SK-N-SH (cell line): ENCODE results near the gene SSNA1. TPM values are rescaled to one million over a fixed set of nuclear protein-coding genes. Genes with fewer than 3 reads are reported as not detected.

ENCODE experiments used
- CTCF ChIA-PET: fragments of 300-600, 350-600 bp; formaldehyde crosslinking; extraction: SDS; loops from one replicate; lab custom pipeline; 2021; lab: Yijun Ruan, JAX
- POLR2A ChIA-PET: fragments of 350-600 bp; sonication (Branson Sonifier 250); formaldehyde crosslinking; extraction: SDS; loops from one replicate; lab custom pipeline; 2020; ENCODE audit warnings: antibody characterized with exemption, inconsistent platforms; lab: Yijun Ruan, JAX
- DNase-seq: peaks from one replicate; pipeline ENCODE4 v3.0.0; 2012
- H2AFZ ChIP-seq: fragments of 200-600 bp; sonication (generic); 2 replicates; pipeline ENCODE4 v1.8.1; 2016; ENCODE audit warnings: antibody characterized with exemption, mild to moderate bottlenecking, low read depth
- H3F3A ChIP-seq: fragments of 200-600 bp; sonication (generic); replicated peaks from 2 replicates; pipeline ENCODE3; 2016; ENCODE audit warnings: antibody characterized with exemption, mild to moderate bottlenecking; ENCODE audit not compliant: insufficient read depth
- H3K27ac ChIP-seq, 2 experiments: fragments of 200-500 bp in 1 of 2; fragments of 200-600 bp in 1 of 2; sonication (Bioruptor generic) in 1 of 2; sonication (generic), shearing (Covaris generic) in 1 of 2; 2 replicates each; pipeline versions ENCODE4 v1.5.1 to v1.6.1; 2014 to 2016; ENCODE audit warnings: low read depth in 2 of 2, inconsistent platforms in 1 of 2, low read length in 1 of 2, mild to moderate bottlenecking in 1 of 2, mixed read lengths in 1 of 2
- H3K27me3 ChIP-seq: fragments of 200-600 bp; sonication (generic), shearing (Covaris generic); 2 replicates; pipeline ENCODE4 v1.6.1; 2016; ENCODE audit warnings: mixed run types; ENCODE audit not compliant: insufficient read depth
- H3K36me3 ChIP-seq, 2 experiments: fragments of 200-500 bp in 1 of 2; fragments of 200-600 bp in 1 of 2; sonication (Bioruptor generic) in 1 of 2; sonication (generic) in 1 of 2; replicated peaks in 1 of 2; 2 replicates each; pipeline versions ENCODE3 to v1.5.1; 2014 to 2016; ENCODE audit warnings: low read length in 1 of 2, mild to moderate bottlenecking in 1 of 2; ENCODE audit not compliant: insufficient read depth in 2 of 2, control insufficient read depth in 1 of 2
- H3K4me1 ChIP-seq, 2 experiments: fragments of 200-500 bp in 1 of 2; fragments of 200-600 bp in 1 of 2; sonication (Bioruptor generic) in 1 of 2; sonication (generic), shearing (Covaris generic) in 1 of 2; 2 replicates each; pipeline versions ENCODE4 v1.5.1 to v1.6.1; 2014 to 2016; ENCODE audit warnings: low read depth in 1 of 2, low read length in 1 of 2, mixed run types in 1 of 2; ENCODE audit not compliant: insufficient read depth in 2 of 2, control insufficient read depth in 1 of 2
- H3K4me2 ChIP-seq: fragments of 200-600 bp; sonication (generic), shearing (Covaris generic); 2 replicates; pipeline ENCODE4 v1.6.1; 2017; ENCODE audit warnings: mixed run types
- H3K4me3 ChIP-seq, 2 experiments: fragments of 200-500 bp in 1 of 2; fragments of 200-600 bp in 1 of 2; sonication (Bioruptor generic) in 1 of 2; sonication (generic), shearing (Covaris generic) in 1 of 2; 2 replicates each; pipeline versions ENCODE4 v1.5.1 to v1.8.1; 2014 to 2016; ENCODE audit warnings: low read depth in 2 of 2, inconsistent platforms in 1 of 2, low read length in 1 of 2, mild to moderate bottlenecking in 1 of 2, mixed read lengths in 1 of 2, moderate library complexity in 1 of 2
- H3K79me2 ChIP-seq: fragments of 200-600 bp; sonication (generic); 2 replicates; pipeline ENCODE4 v1.8.1; 2017; ENCODE audit warnings: mild to moderate bottlenecking; ENCODE audit not compliant: insufficient read depth
- H3K9ac ChIP-seq: fragments of 200-600 bp; sonication (generic); 2 replicates; pipeline ENCODE4 v1.6.1; 2017; ENCODE audit warnings: mixed run types
- H3K9me2 ChIP-seq: fragments of 200-600 bp; sonication (generic); 2 replicates; pipeline ENCODE4 v1.6.1; 2017; ENCODE audit warnings: mixed run types
- H3K9me3 ChIP-seq: fragments of 200-600 bp; sonication (generic); 2 replicates; pipeline ENCODE4 v1.6.1; 2017; ENCODE audit warnings: mixed run types, mild to moderate bottlenecking, moderate library complexity
- H4K20me1 ChIP-seq: fragments of 200-600 bp; sonication (generic); 2 replicates; pipeline ENCODE4 v1.6.1; 2017; ENCODE audit warnings: mild to moderate bottlenecking, mixed run types; ENCODE audit not compliant: insufficient read depth
- FOSL2 ChIP-seq: IDR thresholded peaks from 2 replicates; pipeline ENCODE4 v1.4.0; 2012; ENCODE audit warnings: low read depth, mild to moderate bottlenecking, moderate library complexity, borderline replicate concordance
- GATA2 ChIP-seq: sonication (generic); formaldehyde crosslinking; IDR thresholded peaks from 2 replicates; pipeline ENCODE4 v1.5.0; 2020; ENCODE audit warnings: mild to moderate bottlenecking, missing genetic modification reagents
- JUND ChIP-seq: IDR thresholded peaks from 2 replicates; pipeline ENCODE4 v1.4.0; 2012
- MEF2A ChIP-seq: IDR thresholded peaks from 2 replicates; pipeline ENCODE4 v1.4.0; 2012; ENCODE audit warnings: low read depth, borderline replicate concordance
- MXI1 ChIP-seq: IDR thresholded peaks from 2 replicates; pipeline ENCODE4 v1.6.1; 2012; ENCODE audit warnings: mild to moderate bottlenecking, low read depth, low read length, improper control_type of control experiment
- NRF1 ChIP-seq: IDR thresholded peaks from 2 replicates; pipeline ENCODE4 v1.6.1; 2012; ENCODE audit warnings: low read depth, mild to moderate bottlenecking, low read length
- RAD21 ChIP-seq: IDR thresholded peaks from 2 replicates; pipeline ENCODE4 v1.6.1; 2012; ENCODE audit warnings: mild to moderate bottlenecking, low read length
- RCOR1 ChIP-seq: fragments of 150-350 bp; IDR thresholded peaks from 2 replicates; pipeline ENCODE4 v1.6.1; 2017; ENCODE audit warnings: antibody characterized with exemption, low read length
- SIN3A ChIP-seq: IDR thresholded peaks from 2 replicates; pipeline ENCODE4 v1.6.1; 2012; ENCODE audit warnings: low read depth, mild to moderate bottlenecking, low read length, moderate library complexity, borderline replicate concordance
- TAF1 ChIP-seq: IDR thresholded peaks from 2 replicates; pipeline ENCODE4 v1.6.1; 2012; ENCODE audit warnings: low read depth, mild to moderate bottlenecking, low read length, moderate library complexity, borderline replicate concordance
- TEAD4 ChIP-seq: IDR thresholded peaks from 2 replicates; pipeline ENCODE4 v1.4.0; 2012; ENCODE audit warnings: mild to moderate bottlenecking, borderline replicate concordance; ENCODE audit not compliant: insufficient read depth
- YY1 ChIP-seq: IDR thresholded peaks from 2 replicates; pipeline ENCODE4 v1.4.0; 2012; ENCODE audit warnings: low read depth, mild to moderate bottlenecking
- WGBS: methylation state at CpG from one replicate; pipeline ENCODE4 v1.1.6; 2017; ENCODE audit warnings: low lambda C conversion rate; 5-methylcytosine and 5-hydroxymethylcytosine counted together
- polyA plus RNA-seq, 3 experiments: library from polyadenylated mRNA; depleted of rRNA; stranded (reverse); fragments of >200 nt; gene quantifications; 2 replicates each; pipeline ENCODE4 v1.2.3, GENCODE V29; 2012
- TF ChIP-seq, protein P1 (sequence below): fragments of 200-600 bp; sonication (generic); IDR thresholded peaks from 2 replicates; pipeline ENCODE4 v1.6.1; 2017; ENCODE audit warnings: antibody characterized with exemption, mild to moderate bottlenecking, moderate library complexity
- TF ChIP-seq, protein P2 (sequence below): IDR thresholded peaks from 2 replicates; pipeline ENCODE4 v1.4.0; 2012; ENCODE audit warnings: low read depth, borderline replicate concordance

Gene SSNA1
- polyA plus RNA-seq, 1 of the 3 experiments (the other 2 are of a cell fraction): 124 TPM

DNA sequence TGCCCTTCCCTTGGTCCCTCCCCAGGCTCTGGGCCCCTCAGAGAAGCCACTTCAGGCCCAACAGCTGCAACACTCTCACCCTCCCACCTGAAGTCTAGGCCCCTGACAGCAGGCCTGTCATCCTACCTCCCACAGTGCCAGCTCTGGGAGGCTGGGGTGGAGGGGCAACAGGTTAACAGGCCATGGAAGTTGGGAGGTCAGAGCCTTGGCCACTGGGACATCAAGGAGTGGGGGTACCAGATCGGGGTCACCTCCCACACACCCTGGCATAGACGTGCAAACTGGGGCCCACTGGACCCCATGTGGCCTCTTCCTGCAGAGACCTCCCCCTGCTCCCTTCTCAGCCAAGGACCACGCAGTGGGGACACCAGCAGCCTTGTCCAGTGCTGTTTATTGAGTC, 2.8 kb downstream of the SSNA1 start:
- peaks cover 16% of the 10 kb centered on the region for H3F3A ChIP-seq
- CTCF ChIA-PET: interaction anchor here (0.8 to 3.1 kb wide), 6 partner anchors 14 to 73 kb away, joined by 3 to 11 read pairs (median 3); partner anchors contain the start of gene RNF224
- H3K9me2 ChIP-seq: no peaks in the 10 kb centered on the region
- no peak overlapping the region for H2AFZ ChIP-seq
- peaks cover 45% of the 10 kb centered on the region for H4K20me1 ChIP-seq
- H3K4me2 ChIP-seq: no peak overlapping the region
- no peaks in the 10 kb centered on the region for H3K27me3 ChIP-seq
- no peak overlapping the region for H3K9ac ChIP-seq
- H3K9me3 ChIP-seq: no peaks in the 10 kb centered on the region
- H3K27ac ChIP-seq: no peak overlapping the region
- TF ChIP-seq, protein P1, sequence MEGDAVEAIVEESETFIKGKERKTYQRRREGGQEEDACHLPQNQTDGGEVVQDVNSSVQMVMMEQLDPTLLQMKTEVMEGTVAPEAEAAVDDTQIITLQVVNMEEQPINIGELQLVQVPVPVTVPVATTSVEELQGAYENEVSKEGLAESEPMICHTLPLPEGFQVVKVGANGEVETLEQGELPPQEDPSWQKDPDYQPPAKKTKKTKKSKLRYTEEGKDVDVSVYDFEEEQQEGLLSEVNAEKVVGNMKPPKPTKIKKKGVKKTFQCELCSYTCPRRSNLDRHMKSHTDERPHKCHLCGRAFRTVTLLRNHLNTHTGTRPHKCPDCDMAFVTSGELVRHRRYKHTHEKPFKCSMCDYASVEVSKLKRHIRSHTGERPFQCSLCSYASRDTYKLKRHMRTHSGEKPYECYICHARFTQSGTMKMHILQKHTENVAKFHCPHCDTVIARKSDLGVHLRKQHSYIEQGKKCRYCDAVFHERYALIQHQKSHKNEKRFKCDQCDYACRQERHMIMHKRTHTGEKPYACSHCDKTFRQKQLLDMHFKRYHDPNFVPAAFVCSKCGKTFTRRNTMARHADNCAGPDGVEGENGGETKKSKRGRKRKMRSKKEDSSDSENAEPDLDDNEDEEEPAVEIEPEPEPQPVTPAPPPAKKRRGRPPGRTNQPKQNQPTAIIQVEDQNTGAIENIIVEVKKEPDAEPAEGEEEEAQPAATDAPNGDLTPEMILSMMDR: no peak
- no peak for TF ChIP-seq RCOR1
- no peak for TF ChIP-seq FOSL2
- no peak for TF ChIP-seq GATA2 (CRISPR knock-in tag)
- no peak for TF ChIP-seq MXI1
- TF ChIP-seq MEF2A: no peak
- no peak for TF ChIP-seq TEAD4
- no peak for TF ChIP-seq JUND
- TF ChIP-seq SIN3A: no peak
- TF ChIP-seq YY1: no peak
- TF ChIP-seq NRF1: no peak
- TF ChIP-seq, protein P2, sequence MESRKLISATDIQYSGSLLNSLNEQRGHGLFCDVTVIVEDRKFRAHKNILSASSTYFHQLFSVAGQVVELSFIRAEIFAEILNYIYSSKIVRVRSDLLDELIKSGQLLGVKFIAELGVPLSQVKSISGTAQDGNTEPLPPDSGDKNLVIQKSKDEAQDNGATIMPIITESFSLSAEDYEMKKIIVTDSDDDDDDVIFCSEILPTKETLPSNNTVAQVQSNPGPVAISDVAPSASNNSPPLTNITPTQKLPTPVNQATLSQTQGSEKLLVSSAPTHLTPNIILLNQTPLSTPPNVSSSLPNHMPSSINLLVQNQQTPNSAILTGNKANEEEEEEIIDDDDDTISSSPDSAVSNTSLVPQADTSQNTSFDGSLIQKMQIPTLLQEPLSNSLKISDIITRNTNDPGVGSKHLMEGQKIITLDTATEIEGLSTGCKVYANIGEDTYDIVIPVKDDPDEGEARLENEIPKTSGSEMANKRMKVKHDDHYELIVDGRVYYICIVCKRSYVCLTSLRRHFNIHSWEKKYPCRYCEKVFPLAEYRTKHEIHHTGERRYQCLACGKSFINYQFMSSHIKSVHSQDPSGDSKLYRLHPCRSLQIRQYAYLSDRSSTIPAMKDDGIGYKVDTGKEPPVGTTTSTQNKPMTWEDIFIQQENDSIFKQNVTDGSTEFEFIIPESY: no peak
- TF ChIP-seq RAD21: no peak
- TF ChIP-seq TAF1: no peak
- no CpG with 5 or more reads among the region's 3 CpGs for WGBS
- POLR2A ChIA-PET: interaction anchor here (1.4 kb wide), 1 partner anchor 9 kb away, joined by 5 read pairs; the partner anchor contains the start of gene TPRN
- no peak for DNase-seq
- H3K79me2 ChIP-seq: peaks cover 65% of the 10 kb centered on the region
- no peak overlapping the region for H3K4me3 ChIP-seq
- H3K4me1 ChIP-seq: peaks cover 12 to 30% of the 10 kb centered on the region in 2 experiments; a peak in 3 of 4 replicates
- H3K36me3 ChIP-seq: peaks cover 3 to 23% of the 10 kb centered on the region in 2 experiments
